ENCODE data around the gene CYP26B1. TPM values are rescaled to one million over a fixed set of nuclear protein-coding genes. Genes with fewer than 3 reads are reported as not detected.

Gene CYP26B1
- total RNA-seq, 1 donor from 2014 or later = 41.9 TPM

DNA sequence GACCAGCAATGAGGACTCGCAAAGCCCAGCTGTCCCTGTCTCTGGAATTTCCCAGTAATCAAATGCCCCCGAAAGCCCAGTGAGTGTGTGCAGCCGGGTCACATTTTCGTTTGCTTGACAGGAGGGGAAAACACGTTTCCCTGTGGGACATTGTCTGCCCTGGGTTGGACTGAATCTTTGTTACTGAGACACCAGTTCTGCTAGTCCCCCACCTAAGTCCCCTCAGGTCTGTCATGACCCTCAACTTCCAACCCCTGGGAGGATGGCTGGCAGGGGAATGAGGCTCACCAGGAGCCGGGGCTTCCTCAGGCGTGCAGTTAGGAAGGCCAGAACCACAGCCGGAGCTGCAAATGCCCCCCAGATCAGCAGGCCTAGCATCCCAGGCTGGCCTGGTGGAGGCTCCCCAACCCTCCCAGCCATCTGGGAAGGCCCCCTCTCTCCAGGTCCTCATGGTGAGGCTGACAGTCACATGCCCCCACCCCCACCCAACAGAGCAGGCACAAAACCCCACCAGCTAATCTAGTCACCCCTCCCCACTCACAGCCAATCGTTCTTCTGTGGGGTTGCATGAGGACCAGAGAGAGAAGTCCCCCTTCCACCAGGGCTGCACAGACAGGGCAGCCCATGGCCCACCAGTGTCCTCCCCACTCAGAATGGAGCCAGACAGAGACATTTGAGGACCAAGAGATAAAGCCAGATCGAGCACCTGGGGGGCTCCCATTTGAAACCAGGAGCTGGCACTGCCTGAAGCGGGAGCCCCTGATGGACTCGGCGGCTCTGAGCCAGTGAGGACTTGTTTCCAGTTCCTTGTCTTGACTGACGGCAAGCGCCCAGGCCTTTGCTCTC is 33.6 kb downstream of the CYP26B1 start:
- DNase-seq (ENCODE audit: low spot score) = peak; percentile 82

DNA sequence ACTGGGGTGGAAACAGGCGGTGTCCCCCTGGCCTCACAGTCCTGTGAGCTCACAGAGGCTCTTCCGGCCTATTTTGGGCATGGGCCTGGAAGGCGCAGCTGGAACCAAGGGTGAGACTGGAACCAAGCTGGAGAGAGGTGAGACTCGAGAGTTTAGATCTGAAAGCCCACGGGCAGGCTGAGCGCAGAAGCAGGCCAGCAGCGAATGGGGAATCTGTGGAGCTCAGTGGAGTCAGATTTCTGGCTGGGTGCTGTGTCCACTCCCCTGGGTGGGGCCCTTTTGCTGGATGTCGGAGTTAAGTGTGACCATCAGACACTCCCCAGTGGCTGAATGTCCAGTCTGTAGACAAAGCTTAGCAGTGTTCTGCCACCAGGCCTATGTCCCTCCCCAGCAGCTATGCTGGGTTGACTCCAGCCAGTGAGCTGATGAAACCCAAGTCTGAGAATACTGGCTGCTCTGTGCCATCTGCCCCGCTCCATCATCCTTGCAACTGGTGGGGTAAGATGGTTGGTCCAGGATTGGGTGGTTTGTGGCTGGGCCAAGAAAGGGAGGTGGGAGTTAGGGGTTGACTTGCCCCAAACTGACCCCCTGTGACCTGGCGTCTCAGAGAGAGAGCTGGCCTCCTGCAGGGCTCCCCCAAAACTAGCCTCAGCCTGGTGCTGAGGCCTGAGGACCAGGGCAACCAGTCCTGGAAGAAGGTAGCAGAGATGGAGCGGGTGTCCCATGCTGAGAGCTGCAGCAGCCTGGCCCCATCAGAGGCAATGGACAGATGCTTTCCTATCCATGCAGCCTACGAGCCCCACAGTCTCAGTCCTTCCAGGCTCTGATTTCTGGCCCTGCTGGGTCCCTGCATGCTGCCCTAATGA is 34.4 kb downstream of the CYP26B1 start:
- DNase-seq (ENCODE audit: low spot score) = peak; percentile 73

- no peak for DNase-seq (ENCODE audit: low spot score)
These were observed 35.3 kb downstream of the CYP26B1 start for GRCh38 chr2:72112401-72112800.

DNA sequence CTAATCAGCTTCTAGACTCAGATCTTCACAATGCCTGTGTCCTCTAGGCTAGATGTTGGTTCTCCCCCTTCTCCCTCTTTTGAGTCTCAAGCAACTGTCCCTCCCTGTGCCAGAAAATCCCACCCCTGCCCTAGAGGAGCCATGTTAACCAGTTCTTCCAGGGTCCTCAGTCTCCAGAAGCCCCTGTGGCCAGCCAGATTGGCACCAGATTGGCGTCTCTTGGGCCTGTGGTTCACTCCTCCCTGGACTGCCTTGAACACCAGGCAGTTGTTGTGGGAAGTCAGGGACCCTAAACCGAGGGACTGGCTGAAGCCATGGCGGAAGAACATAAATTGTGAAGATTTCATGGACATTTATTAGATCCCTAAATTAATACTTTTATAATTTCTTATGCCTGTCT is 36.6 kb downstream of the CYP26B1 start:
- DNase-seq (ENCODE audit: low spot score) = peak; percentile 28

GRCh38 chr2:72109904-72110303 is 37.8 kb downstream of the CYP26B1 start:
- peak; percentile 62 for DNase-seq (ENCODE audit: low spot score)

- peak; percentile 35 for DNase-seq (ENCODE audit: low spot score)
These were observed 38.4 kb downstream of the CYP26B1 start for GRCh38 chr2:72109291-72109690.

GRCh38 chr2:72108121-72108520 is 39.5 kb downstream of the CYP26B1 start:
- DNase-seq (ENCODE audit: low spot score) = no peak

DNA sequence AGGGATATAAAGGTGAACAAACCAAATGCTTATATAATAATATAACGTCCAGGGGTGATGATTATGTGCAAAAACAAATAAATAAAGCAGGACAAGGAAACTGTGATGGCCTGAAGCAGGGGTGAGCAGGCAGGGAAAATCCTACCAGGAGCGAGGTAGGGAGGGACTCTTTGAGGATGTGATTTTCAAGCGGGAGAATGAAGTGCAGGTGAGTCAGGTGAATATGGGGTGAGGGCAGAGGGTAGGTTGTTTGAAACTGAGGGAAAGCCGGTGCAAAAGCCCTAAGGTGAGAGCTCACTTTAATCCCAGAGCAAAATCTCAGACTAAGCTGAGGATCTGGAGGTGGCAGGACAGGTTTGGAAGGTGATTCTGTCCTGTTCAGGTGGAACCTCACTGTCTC is 40.7 kb downstream of the CYP26B1 start:
- peak; percentile 6 for DNase-seq (ENCODE audit: low spot score)

- DNase-seq (ENCODE audit: low spot score) = peak; percentile 71
These were observed 42.7 kb downstream of the CYP26B1 start for GRCh38 chr2:72104821-72105588.

GRCh38 chr2:72103690-72104089 is 44.0 kb downstream of the CYP26B1 start:
- DNase-seq (ENCODE audit: low spot score) = peak; percentile 51

- peak; percentile 51 for DNase-seq (ENCODE audit: low spot score)
These were observed 44.5 kb downstream of the CYP26B1 start for GRCh38 chr2:72103161-72103560.

GRCh38 chr2:72098935-72099334 is 48.7 kb downstream of the CYP26B1 start:
- peak; percentile 41 for DNase-seq (ENCODE audit: low spot score)

- peak; percentile 60 for DNase-seq (ENCODE audit: low spot score)
These were observed 50.4 kb downstream of the CYP26B1 start for GRCh38 chr2:72097276-72097675.

DNA sequence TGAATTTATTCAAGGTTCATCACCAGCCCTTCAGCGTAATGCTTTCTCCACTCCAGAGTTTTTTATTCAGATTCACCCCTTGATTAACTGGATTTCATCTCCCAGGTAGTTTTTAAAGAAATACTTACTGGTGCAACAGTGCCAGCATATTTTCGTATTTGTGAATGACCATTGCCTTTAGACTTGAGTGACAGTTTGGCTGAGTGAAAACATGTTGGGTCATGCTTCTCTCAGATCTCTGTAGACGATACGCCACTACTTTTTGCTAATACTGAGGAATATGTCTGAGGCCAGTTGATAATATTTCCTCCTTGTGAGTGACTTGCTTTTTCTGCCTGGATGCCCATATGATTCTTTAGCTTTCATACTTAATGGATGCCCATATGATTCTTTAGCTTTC is 51.5 kb downstream of the CYP26B1 start:
- no peak for DNase-seq (ENCODE audit: low spot score)

DNA sequence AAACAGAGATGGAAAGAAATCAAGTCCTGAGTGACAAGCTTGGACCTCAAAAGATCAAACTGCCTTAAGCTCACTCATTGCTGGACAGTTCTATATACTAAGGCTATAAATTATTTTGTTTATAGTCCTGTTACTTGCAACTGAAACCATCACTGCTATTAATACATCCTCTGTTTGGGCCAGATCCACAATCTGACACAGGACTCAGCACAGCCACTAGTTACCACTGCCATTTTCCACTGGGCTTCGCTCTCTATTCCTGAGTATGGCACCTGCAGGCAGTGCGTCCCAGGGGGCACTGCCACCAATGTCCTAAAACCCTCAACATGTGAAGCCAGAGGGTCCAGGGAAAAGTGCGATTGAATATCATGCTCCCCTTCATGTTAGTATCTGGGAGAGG is 52.3 kb downstream of the CYP26B1 start:
- DNase-seq (ENCODE audit: low spot score) = peak; percentile 47

DNA sequence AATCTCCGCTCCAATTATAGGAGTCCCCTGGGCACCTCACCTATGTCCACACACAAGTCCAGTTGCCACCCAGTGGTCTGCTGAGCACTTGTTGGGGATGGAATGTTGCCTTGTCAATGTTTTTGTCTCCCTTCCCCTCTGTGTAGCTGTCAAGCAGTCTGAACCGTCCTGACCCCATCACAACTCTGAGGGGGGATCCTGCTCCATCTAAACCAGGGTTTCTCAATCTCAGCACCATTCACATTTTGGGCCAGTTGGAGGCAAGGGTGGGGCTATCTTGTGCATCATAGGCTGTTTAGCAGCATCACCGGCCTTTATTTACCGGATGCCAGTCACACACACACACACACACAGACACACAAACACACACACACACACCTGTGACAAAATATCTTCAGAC is 53.0 kb downstream of the CYP26B1 start:
- peak; percentile 43 for DNase-seq (ENCODE audit: low spot score)

- no peak for DNase-seq (ENCODE audit: low spot score)
These were observed 55.6 kb downstream of the CYP26B1 start for GRCh38 chr2:72092111-72092510.

GRCh38 chr2:72090781-72091482 is 56.7 kb downstream of the CYP26B1 start:
- DNase-seq (ENCODE audit: low spot score) = no peak

DNA sequence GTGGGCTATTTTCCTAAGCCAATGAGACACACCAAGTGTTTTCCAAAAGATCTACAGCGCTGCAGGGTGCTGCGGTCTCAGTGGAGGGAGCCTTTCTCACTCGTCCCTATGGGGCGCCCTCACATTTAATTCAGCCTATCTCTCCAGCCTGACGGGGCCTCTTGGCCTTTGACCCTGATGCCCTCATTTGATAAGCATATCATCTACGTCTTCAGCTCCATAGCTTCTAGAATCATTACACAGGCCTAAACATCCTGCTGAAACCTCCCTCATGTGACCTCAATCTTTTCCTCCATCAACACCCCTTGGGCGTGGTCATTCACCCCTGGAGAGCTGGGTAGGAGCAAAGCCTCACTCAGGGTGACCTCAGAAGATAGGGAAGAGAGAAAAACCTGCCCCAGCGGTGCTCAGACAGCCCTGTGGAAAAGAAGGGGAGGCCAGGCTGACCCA is 57.4 kb downstream of the CYP26B1 start:
- DNase-seq (ENCODE audit: low spot score) = no peak

DNA sequence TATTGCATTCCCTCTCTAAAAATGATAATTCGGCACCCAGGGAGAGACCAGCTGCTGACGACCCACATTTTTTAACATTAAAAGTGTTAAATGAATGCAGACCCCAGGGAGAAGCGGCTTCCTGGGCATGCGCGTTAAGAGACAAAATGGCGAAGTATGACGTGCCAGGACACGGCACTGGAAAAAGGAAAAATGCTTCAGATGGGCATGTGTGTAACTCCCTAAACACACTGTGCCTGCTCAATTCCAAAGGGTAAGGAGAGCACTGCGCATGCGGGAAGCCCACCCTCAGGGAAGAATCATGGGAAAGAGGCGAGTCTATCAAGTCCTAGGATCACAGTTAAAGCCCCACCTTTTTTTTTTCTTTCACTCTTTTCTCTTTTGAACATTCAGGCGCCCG is 58.1 kb downstream of the CYP26B1 start:
- no peak for DNase-seq (ENCODE audit: low spot score)

GRCh38 chr2:72089028-72089427 is 58.6 kb downstream of the CYP26B1 start:
- DNase-seq (ENCODE audit: low spot score) = no peak

Measured in mesenteric fat pad (tissue), 1 donor.